Stimulated activated naive CD8-positive, alpha-beta T cell treated with anti-CD3 and anti-CD28 coated beads, Interleukin-15, amount 100 ng/mL, for 72 hours (primary cell): ENCODE data around the gene ZNF785.
A peak's percentile ranks its signal among the peaks of the same experiment; 100 is the strongest.
"Not testable (repeated sequence)": the region's sequence is repeated elsewhere in the genome, so short reads cannot be mapped to it uniquely, and the experiment has no call there.

Source experiments
- ATAC-seq: fragments of 150-1000 bp; cut with Tn5 transposase; 2 replicates; pipeline ENCODE4 v1.10.0; 2021; ENCODE audit warnings: mild to moderate bottlenecking, moderate library complexity
- DNase-seq, 2 donors: peaks; one replicate each; pipeline ENCODE4 v3.0.0; 2021 to 2022
- H3K27ac Mint-ChIP-seq, 2 donors: one replicate each; pipeline ENCODE4 v1.8.0; 2022; ENCODE audit warnings: mild to moderate bottlenecking in 2 of 2, mixed read lengths in 2 of 2, moderate library complexity in 2 of 2
- H3K27me3 Mint-ChIP-seq: one replicate; pipeline ENCODE4 v1.8.0; 2022; ENCODE audit warnings: mixed read lengths
- H3K4me1 Mint-ChIP-seq: one replicate; pipeline ENCODE4 v1.8.0; 2022; ENCODE audit warnings: mild to moderate bottlenecking, mixed read lengths
- H3K4me3 Mint-ChIP-seq, 2 donors: one replicate each; pipeline ENCODE4 v1.8.0; 2022; ENCODE audit warnings: mild to moderate bottlenecking in 2 of 2, mixed read lengths in 2 of 2, moderate library complexity in 1 of 2
- H3K9me3 Mint-ChIP-seq, 2 donors: one replicate each; pipeline ENCODE4 v1.8.0; 2022; ENCODE audit warnings: mixed read lengths in 2 of 2

ZNF785 gene

GRCh38 chr16:30541502-30542329 is 43.8 kb downstream of the ZNF785 start:
- Mint-ChIP-seq H3K4me1 (peaks cover 33% of the 10 kb centered on the region), H3K27me3 (no peaks in the 10 kb centered on the region), H3K27ac (no peak overlapping the region), H3K4me3 (no peak overlapping the region), H3K9me3 (no peaks in the 10 kb centered on the region)
- DNase-seq (no peak), ATAC-seq (no peak)

- not testable (repeated sequence) for H3K4me3 Mint-ChIP-seq, ATAC-seq, H3K9me3 Mint-ChIP-seq, H3K27ac Mint-ChIP-seq, DNase-seq, H3K27me3 Mint-ChIP-seq
- H3K4me1 Mint-ChIP-seq = peaks cover 39% of the 10 kb centered on the region
Observed at GRCh38 chr16:30540916-30541464, 44.5 kb downstream of the ZNF785 start.

- not testable (repeated sequence) for H3K27ac Mint-ChIP-seq, DNase-seq, ATAC-seq, H3K9me3 Mint-ChIP-seq, H3K27me3 Mint-ChIP-seq, H3K4me3 Mint-ChIP-seq
- H3K4me1 Mint-ChIP-seq = peaks cover 38% of the 10 kb centered on the region
Observed at GRCh38 chr16:30539986-30540526, 45.4 kb downstream of the ZNF785 start.

GRCh38 chr16:30539000-30539964 is 46.2 kb downstream of the ZNF785 start:
- no peaks in the 10 kb centered on the region for H3K9me3 Mint-ChIP-seq
- peaks cover 38% of the 10 kb centered on the region for H3K4me1 Mint-ChIP-seq
- no peaks in the 10 kb centered on the region for H3K27me3 Mint-ChIP-seq
- H3K27ac Mint-ChIP-seq = no peak overlapping the region
- no peak overlapping the region for H3K4me3 Mint-ChIP-seq
- ATAC-seq (no peak), DNase-seq (no peak)

- H3K27me3 Mint-ChIP-seq, ATAC-seq: not testable (repeated sequence)
Observed at GRCh38 chr16:30536391-30537024, 49.0 kb downstream of the ZNF785 start.

GRCh38 chr16:30535777-30536190 is 49.7 kb downstream of the ZNF785 start:
- peak overlapping the region; percentile 99 to 100 for H3K27ac Mint-ChIP-seq
- DNase-seq (peak; percentile 54 to 79), ATAC-seq (peak; percentile 81)
- H3K9me3 Mint-ChIP-seq = no peaks in the 10 kb centered on the region
- H3K27me3 Mint-ChIP-seq = no peaks in the 10 kb centered on the region
- peak overlapping the region; percentile 92 to 96 for H3K4me3 Mint-ChIP-seq
- H3K4me1 Mint-ChIP-seq = peaks cover 62% of the 10 kb centered on the region

More at GRCh38 chr16:30536391-30537024, 49.0 kb downstream of the ZNF785 start:
- Mint-ChIP-seq H3K4me1 (peaks cover 56% of the 10 kb centered on the region), H3K4me3 (peak overlapping the region; percentile 92 to 96), H3K27ac (peak overlapping the region; percentile 99 to 100)
- H3K9me3 Mint-ChIP-seq, DNase-seq: not testable (repeated sequence)

- Mint-ChIP-seq H3K4me1 (peaks cover 67% of the 10 kb centered on the region), H3K27ac (peak overlapping the region; percentile 99 to 100), H3K4me3 (peak overlapping the region; percentile 92 to 96), H3K27me3 (no peaks in the 10 kb centered on the region), H3K9me3 (no peaks in the 10 kb centered on the region)
- ATAC-seq = peak; percentile 36
- no peak for DNase-seq
Observed at GRCh38 chr16:30535106-30535776, 50.3 kb downstream of the ZNF785 start.

- Mint-ChIP-seq H3K9me3 (no peaks in the 10 kb centered on the region), H3K27ac (peak within 1 kb of the TSS; percentile 99 to 100), H3K4me3 (peak within 1 kb of the TSS; percentile 92 to 96), H3K27me3 (no peaks in the 10 kb centered on the region), H3K4me1 (peaks cover 74% of the 10 kb centered on the region)
- ATAC-seq = peak; percentile 86
- DNase-seq = peak; percentile 88 to 93
Observed at GRCh38 chr16:30534368-30535105, 51.0 kb downstream of the ZNF785 start, which contains the start of gene ZNF747. ZNF747 (minus strand) TSS chr16:30534858; CDS start chr16:30534679, 179 bp downstream.

GRCh38 chr16:30533748-30534367 is 51.6 kb downstream of the ZNF785 start:
- peaks cover 69% of the 10 kb centered on the region for H3K4me1 Mint-ChIP-seq
- H3K27ac Mint-ChIP-seq = peak overlapping the region; percentile 96 to 99
- DNase-seq (peak in 1 of 2 donors; percentile 16), ATAC-seq (peak; percentile 2)
- no peaks in the 10 kb centered on the region for H3K9me3 Mint-ChIP-seq
- H3K27me3 Mint-ChIP-seq = no peaks in the 10 kb centered on the region
- peak overlapping the region; percentile 92 to 96 for H3K4me3 Mint-ChIP-seq

GRCh38 chr16:30533146-30533522 is 52.4 kb downstream of the ZNF785 start:
- ATAC-seq = no peak
- DNase-seq = no peak
- Mint-ChIP-seq H3K4me3 (peak overlapping the region; percentile 92 to 96), H3K4me1 (peaks cover 63% of the 10 kb centered on the region), H3K27me3 (no peaks in the 10 kb centered on the region), H3K9me3 (no peaks in the 10 kb centered on the region), H3K27ac (peak overlapping the region; percentile 54 to 89)

- Mint-ChIP-seq H3K9me3 (no peaks in the 10 kb centered on the region), H3K4me3 (peak overlapping the region; percentile 92 to 96), H3K27ac (peak overlapping the region in 1 of 2 donors; percentile 54), H3K27me3 (no peaks in the 10 kb centered on the region), H3K4me1 (peaks cover 63% of the 10 kb centered on the region)
- ATAC-seq (no peak), DNase-seq (no peak)
Observed at GRCh38 chr16:30532285-30533145, 53.0 kb downstream of the ZNF785 start.
